ENCODE measurements around the gene TBX4. TPM values are rescaled to one million over a fixed set of nuclear protein-coding genes. Genes with fewer than 3 reads are reported as not detected.
A peak's percentile ranks its signal among the peaks of the same experiment; 100 is the strongest.

Gene TBX4
- total RNA-seq, 3 donors from 2014 or later: not detected

DNA sequence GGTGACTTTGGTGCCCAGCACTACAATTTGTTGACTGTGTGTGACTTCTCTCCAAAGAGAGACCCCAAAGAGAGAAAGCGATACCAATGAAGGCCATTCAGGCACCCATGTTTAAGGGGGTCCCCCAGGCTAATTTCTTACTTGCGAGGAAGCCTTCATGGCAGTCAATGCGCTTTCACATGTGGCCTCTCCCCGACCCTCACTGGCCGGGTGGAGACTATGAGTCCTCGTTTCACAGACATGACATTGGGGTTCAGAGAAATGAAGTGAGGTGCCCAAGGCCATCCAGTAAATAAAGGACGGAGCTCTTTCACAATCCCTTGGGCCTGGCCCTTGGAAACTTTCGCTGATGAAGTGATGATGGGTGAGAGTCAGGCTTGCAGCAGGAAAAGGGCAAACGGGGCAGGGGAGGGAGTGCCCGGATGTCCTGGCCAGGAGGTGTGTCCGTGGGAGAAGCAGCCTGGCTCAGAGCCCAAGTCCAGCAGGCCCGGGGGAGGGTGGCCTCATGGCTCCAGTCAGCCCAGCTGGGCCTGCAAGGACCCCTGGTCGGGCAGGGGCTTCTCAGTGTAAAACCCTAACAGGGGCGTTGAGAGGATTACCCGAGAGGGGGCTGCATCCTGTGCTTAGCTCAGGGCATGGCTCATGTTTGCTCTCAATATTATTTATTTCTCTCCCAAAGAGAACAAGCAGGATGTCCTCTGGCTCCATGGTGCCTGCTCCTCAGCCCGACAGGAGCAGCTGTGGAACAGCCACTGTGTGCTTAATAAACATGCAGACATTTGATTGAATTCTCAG lies 37.9 kb upstream of the TBX4 start:
- H3K36me3 ChIP-seq (ENCODE audit: low read depth): no peaks in the 10 kb centered on the region
- DNase-seq (peak in 2 of 3 donors; percentile 49 to 60), ATAC-seq (no peak)
- intact Hi-C loops (cut with DNase I, micrococcal nuclease): loop anchor here (10.0 kb wide), 3 partner anchors 130 to 420 kb away; no protein-coding TSS in a partner anchor
- H3K4me1 ChIP-seq (ENCODE audit: low read depth): peaks cover 23% of the 10 kb centered on the region
- H3K9me3 ChIP-seq: no peaks in the 10 kb centered on the region
- H3K4me3 ChIP-seq: no peak overlapping the region
- TF ChIP-seq, protein P1, sequence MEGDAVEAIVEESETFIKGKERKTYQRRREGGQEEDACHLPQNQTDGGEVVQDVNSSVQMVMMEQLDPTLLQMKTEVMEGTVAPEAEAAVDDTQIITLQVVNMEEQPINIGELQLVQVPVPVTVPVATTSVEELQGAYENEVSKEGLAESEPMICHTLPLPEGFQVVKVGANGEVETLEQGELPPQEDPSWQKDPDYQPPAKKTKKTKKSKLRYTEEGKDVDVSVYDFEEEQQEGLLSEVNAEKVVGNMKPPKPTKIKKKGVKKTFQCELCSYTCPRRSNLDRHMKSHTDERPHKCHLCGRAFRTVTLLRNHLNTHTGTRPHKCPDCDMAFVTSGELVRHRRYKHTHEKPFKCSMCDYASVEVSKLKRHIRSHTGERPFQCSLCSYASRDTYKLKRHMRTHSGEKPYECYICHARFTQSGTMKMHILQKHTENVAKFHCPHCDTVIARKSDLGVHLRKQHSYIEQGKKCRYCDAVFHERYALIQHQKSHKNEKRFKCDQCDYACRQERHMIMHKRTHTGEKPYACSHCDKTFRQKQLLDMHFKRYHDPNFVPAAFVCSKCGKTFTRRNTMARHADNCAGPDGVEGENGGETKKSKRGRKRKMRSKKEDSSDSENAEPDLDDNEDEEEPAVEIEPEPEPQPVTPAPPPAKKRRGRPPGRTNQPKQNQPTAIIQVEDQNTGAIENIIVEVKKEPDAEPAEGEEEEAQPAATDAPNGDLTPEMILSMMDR (IDR thresholded peaks at IDR 0.05): no peak

DNA sequence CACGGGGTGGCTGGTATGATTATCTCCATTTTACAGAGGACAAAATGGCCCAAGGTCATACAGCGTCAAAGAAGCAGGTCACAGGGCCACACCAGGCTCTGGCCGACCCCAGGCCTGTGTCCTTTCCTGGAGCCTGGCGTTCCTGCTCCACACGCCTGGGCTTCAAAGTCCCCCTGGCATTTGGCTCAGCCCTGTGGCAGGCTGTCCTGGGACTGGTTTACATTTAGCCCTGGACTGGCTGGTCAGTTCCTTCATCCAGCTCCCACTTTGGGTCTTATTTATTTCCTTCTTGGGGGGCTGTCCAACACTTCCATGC lies 37.3 kb upstream of the TBX4 start:
- H3K4me1 ChIP-seq (ENCODE audit: low read depth): peaks cover 23% of the 10 kb centered on the region
- ATAC-seq (no peak), DNase-seq (no peak)
- no peaks in the 10 kb centered on the region for H3K9me3 ChIP-seq
- no peaks in the 10 kb centered on the region for H3K36me3 ChIP-seq (ENCODE audit: low read depth)
- intact Hi-C loops (cut with DNase I, micrococcal nuclease): loop anchor here (10.0 kb wide), 3 partner anchors 130 to 420 kb away; no protein-coding TSS in a partner anchor
- H3K4me3 ChIP-seq: no peak overlapping the region
- TF ChIP-seq, protein P1 (IDR thresholded peaks at IDR 0.05): no peak

DNA sequence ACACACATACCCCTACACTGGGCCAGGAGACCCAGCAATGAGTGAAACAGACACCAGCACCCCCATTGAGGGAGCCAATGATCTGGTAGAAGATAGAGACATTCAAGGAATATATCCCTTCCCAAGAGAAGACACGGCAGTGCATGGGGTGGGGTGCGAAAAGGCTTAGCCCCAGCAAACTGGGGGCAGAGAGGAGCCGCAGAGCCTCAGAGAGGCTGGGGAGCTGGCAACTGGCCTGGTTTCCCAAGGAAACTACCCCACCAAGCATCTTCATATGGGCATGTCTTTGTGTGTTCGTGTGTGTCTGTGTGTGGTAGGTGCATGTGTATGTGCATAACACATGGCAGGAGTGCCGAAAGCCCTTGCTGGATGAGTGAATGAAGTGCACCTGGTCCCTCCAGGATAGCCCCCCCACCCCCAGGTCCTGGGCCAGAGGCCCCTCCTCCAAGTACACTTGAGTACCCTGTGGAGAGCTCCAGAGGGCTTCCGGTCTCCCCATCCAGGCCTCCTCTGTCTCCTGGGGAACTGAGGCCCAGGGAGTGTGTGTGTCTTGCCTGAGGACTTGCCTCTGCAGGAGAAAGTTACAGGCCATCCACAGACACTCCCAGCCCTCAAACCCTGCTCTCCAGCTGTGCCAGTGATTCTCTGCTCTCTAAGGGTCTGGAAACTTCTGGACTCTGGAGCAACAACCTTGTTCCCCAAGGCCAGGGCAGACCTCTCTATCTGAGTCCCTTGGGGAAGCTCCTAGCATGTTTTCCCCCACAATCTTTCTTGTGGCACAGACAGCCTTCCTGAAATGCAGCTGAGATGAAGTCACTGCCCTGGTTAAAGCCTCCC lies 36.6 kb upstream of the TBX4 start:
- no peaks in the 10 kb centered on the region for H3K9me3 ChIP-seq
- no peak for DNase-seq
- H3K36me3 ChIP-seq (ENCODE audit: low read depth): no peaks in the 10 kb centered on the region
- intact Hi-C loops (cut with DNase I, micrococcal nuclease): loop anchor here (10.0 kb wide), 3 partner anchors 129 to 419 kb away; no protein-coding TSS in a partner anchor
- H3K4me1 ChIP-seq (ENCODE audit: low read depth): peaks cover 20% of the 10 kb centered on the region
- no peak for ATAC-seq
- H3K4me3 ChIP-seq: no peak overlapping the region
- TF ChIP-seq, protein P1 (IDR thresholded peaks at IDR 0.05): no peak

DNA sequence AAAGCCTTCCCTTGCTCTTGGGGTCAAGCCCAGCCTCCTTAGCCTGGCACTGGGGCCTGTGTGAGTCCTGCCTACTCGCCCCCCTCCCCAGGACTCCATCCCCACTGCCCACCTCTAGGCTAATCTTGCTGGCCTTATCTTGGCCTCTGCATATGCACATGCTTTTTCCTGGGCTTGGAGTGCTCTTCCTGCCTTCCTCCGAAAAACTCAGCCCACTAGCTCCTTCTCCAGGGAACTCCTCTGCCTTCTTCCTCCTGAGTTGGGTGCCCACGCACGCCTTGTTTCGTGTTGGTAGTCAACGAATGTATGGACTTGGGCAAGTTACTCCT lies 36.0 kb upstream of the TBX4 start:
- DNase-seq: no peak

More for the DNA sequence above, 36.0 kb upstream of the TBX4 start:
- no peak for ATAC-seq
- intact Hi-C loops (cut with DNase I, micrococcal nuclease): loop anchor here (10.0 kb wide), 3 partner anchors 129 to 419 kb away; no protein-coding TSS in a partner anchor
- Histone ChIP-seq H3K4me1 (ENCODE audit: low read depth) (peaks cover 18% of the 10 kb centered on the region), H3K9me3 (no peaks in the 10 kb centered on the region), H3K4me3 (no peak overlapping the region), H3K36me3 (ENCODE audit: low read depth) (no peaks in the 10 kb centered on the region)
- TF ChIP-seq, protein P1 (IDR thresholded peaks at IDR 0.05): no peak
